Glutamatergic neuron (in vitro differentiated cells): ENCODE measurements around the gene SPON1. TPM values are rescaled to one million over a fixed set of nuclear protein-coding genes. Genes with fewer than 3 reads are reported as not detected.

Experiments
- DNase-seq: peaks from one replicate; pipeline ENCODE4 v3.0.0; 2022
- H3K27ac Mint-ChIP-seq: one replicate; pipeline ENCODE4 v1.8.0; 2020; ENCODE audit warnings: mild to moderate bottlenecking, mixed read lengths, inconsistent platforms; ENCODE audit not compliant: unreplicated experiment
- H3K27me3 Mint-ChIP-seq: one replicate; pipeline ENCODE4 v1.8.0; 2020; ENCODE audit warnings: mild to moderate bottlenecking, moderate library complexity, mixed read lengths, inconsistent platforms; ENCODE audit not compliant: unreplicated experiment
- H3K36me3 Mint-ChIP-seq: one replicate; pipeline ENCODE4 v1.8.0; 2020; ENCODE audit warnings: mild to moderate bottlenecking, mixed read lengths, inconsistent platforms; ENCODE audit not compliant: unreplicated experiment
- H3K4me1 Mint-ChIP-seq: one replicate; pipeline ENCODE4 v1.8.0; 2020; ENCODE audit warnings: mild to moderate bottlenecking, low read depth, mixed read lengths, inconsistent platforms; ENCODE audit not compliant: unreplicated experiment
- H3K4me3 Mint-ChIP-seq: one replicate; pipeline ENCODE4 v1.8.0; 2020; ENCODE audit warnings: mild to moderate bottlenecking, mixed read lengths, inconsistent platforms; ENCODE audit not compliant: unreplicated experiment
- H3K9me3 Mint-ChIP-seq: one replicate; pipeline ENCODE4 v1.8.0; 2020; ENCODE audit warnings: mild to moderate bottlenecking, moderate library complexity, mixed read lengths, inconsistent platforms; ENCODE audit not compliant: unreplicated experiment
- total RNA-seq: library from RNA; stranded (reverse); fragmentation: NEBNext Ultra II Directional; extraction: Animal tissue kit (Norgen Biotek cat#: 25700); gene quantifications from one replicate; pipeline ENCODE4 v1.2.1, GENCODE V29; 2021; ENCODE audit not compliant: unreplicated experiment
- TF ChIP-seq, protein P1 (sequence below): fragments of 200-600 bp; sonication (generic); IDR thresholded peaks from one replicate; pipeline ENCODE4 v1.5.0; 2021; ENCODE audit not compliant: partially characterized antibody, unreplicated experiment

Gene SPON1
- total RNA-seq, 1 donor from 2014 or later = 0.81 TPM

- Mint-ChIP-seq H3K36me3 (no peaks in the 10 kb centered on the region), H3K27me3 (no peaks in the 10 kb centered on the region), H3K27ac (no peak overlapping the region), H3K9me3 (no peaks in the 10 kb centered on the region), H3K4me1 (no peaks in the 10 kb centered on the region), H3K4me3 (no peak overlapping the region)
- peak; percentile 46 for DNase-seq
- TF ChIP-seq, protein P1, sequence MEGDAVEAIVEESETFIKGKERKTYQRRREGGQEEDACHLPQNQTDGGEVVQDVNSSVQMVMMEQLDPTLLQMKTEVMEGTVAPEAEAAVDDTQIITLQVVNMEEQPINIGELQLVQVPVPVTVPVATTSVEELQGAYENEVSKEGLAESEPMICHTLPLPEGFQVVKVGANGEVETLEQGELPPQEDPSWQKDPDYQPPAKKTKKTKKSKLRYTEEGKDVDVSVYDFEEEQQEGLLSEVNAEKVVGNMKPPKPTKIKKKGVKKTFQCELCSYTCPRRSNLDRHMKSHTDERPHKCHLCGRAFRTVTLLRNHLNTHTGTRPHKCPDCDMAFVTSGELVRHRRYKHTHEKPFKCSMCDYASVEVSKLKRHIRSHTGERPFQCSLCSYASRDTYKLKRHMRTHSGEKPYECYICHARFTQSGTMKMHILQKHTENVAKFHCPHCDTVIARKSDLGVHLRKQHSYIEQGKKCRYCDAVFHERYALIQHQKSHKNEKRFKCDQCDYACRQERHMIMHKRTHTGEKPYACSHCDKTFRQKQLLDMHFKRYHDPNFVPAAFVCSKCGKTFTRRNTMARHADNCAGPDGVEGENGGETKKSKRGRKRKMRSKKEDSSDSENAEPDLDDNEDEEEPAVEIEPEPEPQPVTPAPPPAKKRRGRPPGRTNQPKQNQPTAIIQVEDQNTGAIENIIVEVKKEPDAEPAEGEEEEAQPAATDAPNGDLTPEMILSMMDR = peak; percentile 58
Observed at GRCh38 chr11:14300661-14301304, 338.3 kb downstream of the SPON1 start.

DNA sequence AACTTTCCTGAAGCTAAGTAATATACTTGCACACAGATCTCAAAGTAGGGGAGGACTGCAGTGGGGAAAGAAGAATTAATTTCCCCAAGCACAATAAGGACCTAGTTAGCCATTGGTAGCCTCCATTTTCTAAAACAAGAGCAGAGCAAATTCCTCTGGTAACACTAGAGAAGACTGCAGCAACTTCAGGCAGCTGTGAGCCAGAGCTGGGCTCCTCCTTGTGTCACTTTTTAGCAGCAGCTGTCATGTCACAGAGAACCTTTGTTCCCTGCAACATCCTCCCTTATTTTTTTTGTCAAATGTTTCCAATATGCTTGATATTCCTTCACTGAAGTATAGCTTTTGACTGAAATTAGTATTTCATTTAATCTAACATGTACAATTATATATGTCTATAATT lies 342.1 kb downstream of the SPON1 start:
- H3K36me3 Mint-ChIP-seq = no peaks in the 10 kb centered on the region
- no peak overlapping the region for H3K4me3 Mint-ChIP-seq
- DNase-seq = no peak
- no peaks in the 10 kb centered on the region for H3K4me1 Mint-ChIP-seq
- peaks cover 1% of the 10 kb centered on the region for H3K27me3 Mint-ChIP-seq
- H3K27ac Mint-ChIP-seq = no peak overlapping the region
- TF ChIP-seq, protein P1 = no peak
- H3K9me3 Mint-ChIP-seq = no peaks in the 10 kb centered on the region

GRCh38 chr11:14305649-14306048 lies 343.1 kb downstream of the SPON1 start:
- Mint-ChIP-seq H3K27ac (no peak overlapping the region), H3K4me3 (no peak overlapping the region), H3K9me3 (no peaks in the 10 kb centered on the region), H3K36me3 (no peaks in the 10 kb centered on the region), H3K4me1 (no peaks in the 10 kb centered on the region), H3K27me3 (peaks cover 1% of the 10 kb centered on the region)
- TF ChIP-seq, protein P1 = no peak
- DNase-seq = no peak

DNA sequence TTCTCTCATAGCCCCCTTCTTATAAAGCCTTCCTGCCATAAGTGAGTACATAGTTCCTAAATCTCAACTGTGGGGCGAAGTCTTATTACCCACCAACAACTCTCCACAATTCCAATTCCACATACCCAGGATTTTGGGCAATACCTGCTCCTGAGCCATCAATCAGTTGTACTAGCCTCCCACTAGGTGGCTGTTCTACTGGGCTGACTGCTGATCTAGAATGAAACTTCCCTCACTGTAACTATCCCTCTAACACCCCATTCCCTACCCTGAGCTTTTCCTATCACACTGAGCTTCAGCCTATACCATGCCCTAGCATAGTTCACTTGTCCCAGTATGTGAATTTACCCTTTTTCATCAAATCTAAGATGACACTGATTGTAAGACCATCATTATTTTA lies 344.0 kb downstream of the SPON1 start:
- TF ChIP-seq, protein P1 = no peak
- H3K27ac Mint-ChIP-seq = peak overlapping the region; percentile 35
- H3K9me3 Mint-ChIP-seq = no peaks in the 10 kb centered on the region
- no peaks in the 10 kb centered on the region for H3K4me1 Mint-ChIP-seq
- no peak overlapping the region for H3K4me3 Mint-ChIP-seq
- H3K27me3 Mint-ChIP-seq = peaks cover 1% of the 10 kb centered on the region
- no peak for DNase-seq
- no peaks in the 10 kb centered on the region for H3K36me3 Mint-ChIP-seq

DNA sequence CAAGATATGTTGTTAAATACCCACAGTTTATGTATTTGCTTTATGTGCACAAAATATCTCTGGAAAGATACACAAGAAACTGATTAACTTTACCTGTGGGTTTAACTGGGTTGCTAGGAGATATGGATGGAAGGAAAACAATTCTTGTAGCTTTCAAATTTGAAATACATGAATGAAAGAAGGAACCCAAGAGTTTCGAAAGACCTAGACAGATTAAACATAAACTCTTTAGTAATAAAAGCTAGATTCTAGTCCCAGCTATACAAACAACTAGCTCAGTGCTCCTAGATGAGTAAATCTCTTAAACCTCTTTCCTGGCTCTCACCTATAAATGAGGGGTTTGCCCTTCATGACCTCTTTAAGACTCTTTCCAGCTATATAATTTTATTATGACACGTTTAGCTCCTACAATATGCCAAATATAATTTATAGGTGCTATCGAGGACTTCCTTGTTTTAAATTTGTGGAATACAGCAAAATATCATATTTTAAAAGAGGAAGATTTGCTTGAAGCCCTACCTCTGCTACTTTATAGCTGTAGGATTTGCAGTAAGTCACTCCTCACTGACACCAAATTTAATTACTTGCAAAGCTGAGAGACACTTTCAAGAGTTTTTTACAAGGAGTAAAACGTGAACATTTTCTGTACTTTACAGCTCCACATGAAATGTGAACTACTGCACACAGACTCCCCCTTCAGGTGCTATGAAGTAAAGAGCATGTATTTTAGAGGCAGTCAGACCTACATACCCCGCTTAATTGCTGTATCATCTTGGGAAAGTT lies 345.8 kb downstream of the SPON1 start:
- H3K4me1 Mint-ChIP-seq = no peaks in the 10 kb centered on the region
- H3K4me3 Mint-ChIP-seq = no peak overlapping the region
- no peaks in the 10 kb centered on the region for H3K36me3 Mint-ChIP-seq
- TF ChIP-seq, protein P1 = peak; percentile 58
- no peak overlapping the region for H3K27ac Mint-ChIP-seq
- H3K9me3 Mint-ChIP-seq = no peaks in the 10 kb centered on the region
- DNase-seq = no peak
- peaks cover 1% of the 10 kb centered on the region for H3K27me3 Mint-ChIP-seq
